K562 (cell line): Measurements from ENCODE around the gene CD2. TPM values are rescaled to one million over a fixed set of nuclear protein-coding genes. Genes with fewer than 3 reads are reported as not detected.

Experiments used
- BCOR ChIP-seq: fragments of 450-650 bp; IDR thresholded peaks from 2 replicates; pipeline ENCODE4 v1.6.1; 2016
- BRD9 ChIP-seq: fragments of 450-650 bp; IDR thresholded peaks from 2 replicates; pipeline ENCODE4 v1.6.1; 2018; ENCODE audit warnings: low read depth; ENCODE audit not compliant: partially characterized antibody
- FUS ChIP-seq: fragments of 200-400 bp; formaldehyde crosslinking; optimal IDR thresholded peaks from 2 replicates; pipeline ENCODE3; 2017; ENCODE audit warnings: low read depth, low read length
- GATA2 ChIP-seq: sonication (generic); formaldehyde crosslinking; IDR thresholded peaks from 2 replicates; pipeline ENCODE4 v1.4.0; 2020; ENCODE audit warnings: mild to moderate bottlenecking, missing genetic modification reagents
- MTA1 ChIP-seq: fragments of 450-650 bp; IDR thresholded peaks from 2 replicates; pipeline ENCODE4 v1.6.1; 2017; ENCODE audit warnings: borderline replicate concordance
- NFE2L1 ChIP-seq: fragments of 450-650 bp; IDR thresholded peaks from 2 replicates; pipeline ENCODE4 v1.6.1; 2016; ENCODE audit warnings: missing genetic modification characterization, low read depth, mild to moderate bottlenecking, missing compliant biosample characterization, moderate library complexity, borderline replicate concordance
- NR1H2 ChIP-seq: sonication (generic); formaldehyde crosslinking; IDR thresholded peaks from 2 replicates; pipeline ENCODE4 v1.4.0; 2020; ENCODE audit warnings: mild to moderate bottlenecking, missing genetic modification reagents
- PCBP1 ChIP-seq: fragments of 200-400 bp; formaldehyde crosslinking; IDR thresholded peaks from 2 replicates; pipeline ENCODE4 v1.6.1; 2018; ENCODE audit warnings: mild to moderate bottlenecking, low read depth, low read length; ENCODE audit not compliant: poor library complexity, severe bottlenecking
- SMC3 ChIP-seq: conservative IDR thresholded peaks from 2 replicates; pipeline ENCODE4 v1.6.1; 2011; ENCODE audit warnings: low read depth, low read length, improper control_type of control experiment; ENCODE audit not compliant: insufficient read depth
- SRSF9 ChIP-seq: fragments of 200-400 bp; formaldehyde crosslinking; IDR thresholded peaks from 2 replicates; pipeline ENCODE4 v1.6.1; 2017; ENCODE audit warnings: low read depth, low read length, borderline replicate concordance
- TCF3 ChIP-seq: sonication (generic); formaldehyde crosslinking; IDR thresholded peaks from 2 replicates; pipeline ENCODE4 v1.4.0; 2020; ENCODE audit warnings: mild to moderate bottlenecking, missing genetic modification reagents
- YY1 ChIP-seq, 3 experiments: IDR thresholded peaks; 2 replicates each; pipeline ENCODE4 v1.6.1; 2011; ENCODE audit warnings: low read length in 2 of 3, mild to moderate bottlenecking in 2 of 3, moderate library complexity in 2 of 3, borderline replicate concordance in 1 of 3, control low read depth in 1 of 3, low read depth in 1 of 3; ENCODE audit not compliant: insufficient read depth in 3 of 3, insufficient replicate concordance in 2 of 3, control insufficient read depth in 1 of 3, insufficient read length in 1 of 3; ENCODE audit errors: extremely low read depth in 1 of 3
- ZNF347 ChIP-seq: fragments of 450-650 bp; formaldehyde crosslinking; IDR thresholded peaks from 2 replicates; pipeline ENCODE4 v1.4.0; 2020; ENCODE audit warnings: low read depth, mild to moderate bottlenecking, moderate library complexity
- ZNF584 ChIP-seq: fragments of 200-800 bp; sonication (Bioruptor generic); IDR thresholded peaks from 2 replicates; pipeline ENCODE4 v1.6.1; 2016; ENCODE audit warnings: low read depth, mild to moderate bottlenecking, missing genetic modification characterization, missing compliant biosample characterization
- ZNF79 ChIP-seq: fragments of 250-450 bp; sonication (Bioruptor Pico); IDR thresholded peaks from 2 replicates; pipeline ENCODE4 v1.4.0; 2020; ENCODE audit warnings: low read depth, mild to moderate bottlenecking, moderate library complexity
- polyA plus RNA-seq, 8 experiments: library from polyadenylated mRNA; depleted of rRNA in 4 of 8; stranded (reverse) in 5 of 8; unstranded in 3 of 8; fragments of >200 nt; fragmentation: Nextera tagmentation in 2 of 8; fragmentation: Illumina TruSeq in 1 of 8; extraction: Ambion mirVana in 2 of 8; extraction: Trizol in 1 of 8; gene quantifications; 2 replicates each; pipeline versions ENCODE4 v1.2.1 to v1.2.3, GENCODE V29; 2011 to 2014; ENCODE audit warnings: inconsistent platforms in 1 of 8, missing spikeins in 1 of 8
- total RNA-seq, 7 experiments: library from RNA; depleted of rRNA in 6 of 7; stranded (reverse); fragments of >200 nt in 6 of 7; fragmentation: Illumina TruSeq in 2 of 7; extraction: Trizol in 2 of 7; gene quantifications; 2 replicates each; pipeline versions ENCODE4 v1.2.1 to v1.2.3, GENCODE V29; 2011 to 2021; ENCODE audit warnings: low replicate concordance in 1 of 7
- TF ChIP-seq, protein P1 (sequence below): fragments of 250-450 bp; sonication (Bioruptor Pico); IDR thresholded peaks from 2 replicates; pipeline ENCODE4 v1.5.0; 2022; ENCODE audit warnings: mild to moderate bottlenecking
- TF ChIP-seq, protein P2 (sequence below), 2 experiments: fragments of 450-650 bp; formaldehyde crosslinking in 1 of 2; IDR thresholded peaks; 2 replicates each; pipeline versions ENCODE4 v1.4.0 to v1.6.1; 2014 to 2020; ENCODE audit warnings: mild to moderate bottlenecking in 2 of 2, borderline replicate concordance in 1 of 2, low read depth in 1 of 2

CD2 gene
- total and polyA plus RNA-seq, 9 of the 15 experiments (the other 6 are each of a cell fraction or from before 2014, with no cell fraction given) = 0.07 to 0.16 TPM; not detected in 7

DNA sequence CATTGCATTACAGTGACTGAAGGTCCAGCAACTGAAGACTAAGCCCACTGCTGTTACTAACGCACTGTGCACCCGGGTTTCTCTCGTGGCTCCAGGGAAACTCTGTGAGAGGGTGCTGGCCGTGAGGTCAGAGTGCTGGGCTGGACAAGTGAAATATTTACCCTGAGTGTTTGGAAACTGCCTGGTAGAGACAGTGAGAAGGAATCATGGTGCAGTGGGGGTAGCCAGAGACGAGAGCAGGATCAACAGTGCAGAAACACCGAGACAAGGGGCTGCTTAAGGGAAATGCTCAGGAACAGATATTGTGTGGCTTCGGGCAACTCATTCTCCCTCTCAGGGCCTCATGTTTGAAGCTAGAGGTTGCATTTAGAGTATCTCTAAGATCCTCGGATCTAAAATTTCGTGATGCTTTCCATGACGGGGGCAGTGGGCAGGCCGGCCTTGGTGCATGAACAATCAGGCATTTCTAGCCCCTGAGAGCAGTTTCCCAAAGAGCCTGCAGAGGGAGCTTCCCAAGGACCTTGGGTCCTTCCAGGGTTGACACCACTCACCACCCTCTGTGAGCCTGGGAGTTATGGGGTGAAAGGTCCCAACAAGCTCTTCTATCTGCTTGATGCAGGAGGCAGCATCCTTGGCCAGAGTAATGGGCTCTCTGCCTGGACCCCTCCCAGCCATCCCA is 9.7 kb downstream of the CD2 start (continued):
- TF ChIP-seq NFE2L1 (tag) (no peak), PCBP1 (no peak), SMC3 (peak; percentile 54; the same call in 1 of the 2 replicates), BRD9 (no peak), ZNF347 (CRISPR knock-in tag) (no peak), YY1 (IDR thresholded peaks at IDR 0.05; ENCODE audit: borderline replicate concordance in 1 of 3, control insufficient read depth in 1 of 3, extremely low read depth in 1 of 3, insufficient read depth in 3 of 3, insufficient read length in 1 of 3, insufficient replicate concordance in 2 of 3, low read depth in 1 of 3, low read length in 2 of 3) (no peak), TCF3 (peak; percentile 12; the same call in 1 of the 2 replicates), NR1H2 (CRISPR knock-in tag) (no peak), ZNF584 (CRISPR knock-in tag) (no peak), MTA1 (no peak), FUS (no peak), SRSF9 (no peak), GATA2 (CRISPR knock-in tag) (peak; percentile 30; the same call in 1 of the 2 replicates), BCOR (no peak; the same call in 1 of the 2 replicates), ZNF79 (no peak)
- TF ChIP-seq, protein P1, sequence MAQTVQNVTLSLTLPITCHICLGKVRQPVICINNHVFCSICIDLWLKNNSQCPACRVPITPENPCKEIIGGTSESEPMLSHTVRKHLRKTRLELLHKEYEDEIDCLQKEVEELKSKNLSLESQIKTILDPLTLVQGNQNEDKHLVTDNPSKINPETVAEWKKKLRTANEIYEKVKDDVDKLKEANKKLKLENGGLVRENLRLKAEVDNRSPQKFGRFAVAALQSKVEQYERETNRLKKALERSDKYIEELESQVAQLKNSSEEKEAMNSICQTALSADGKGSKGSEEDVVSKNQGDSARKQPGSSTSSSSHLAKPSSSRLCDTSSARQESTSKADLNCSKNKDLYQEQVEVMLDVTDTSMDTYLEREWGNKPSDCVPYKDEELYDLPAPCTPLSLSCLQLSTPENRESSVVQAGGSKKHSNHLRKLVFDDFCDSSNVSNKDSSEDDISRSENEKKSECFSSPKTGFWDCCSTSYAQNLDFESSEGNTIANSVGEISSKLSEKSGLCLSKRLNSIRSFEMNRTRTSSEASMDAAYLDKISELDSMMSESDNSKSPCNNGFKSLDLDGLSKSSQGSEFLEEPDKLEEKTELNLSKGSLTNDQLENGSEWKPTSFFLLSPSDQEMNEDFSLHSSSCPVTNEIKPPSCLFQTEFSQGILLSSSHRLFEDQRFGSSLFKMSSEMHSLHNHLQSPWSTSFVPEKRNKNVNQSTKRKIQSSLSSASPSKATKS (CRISPR knock-in tag) = no peak
- TF ChIP-seq, protein P2, sequence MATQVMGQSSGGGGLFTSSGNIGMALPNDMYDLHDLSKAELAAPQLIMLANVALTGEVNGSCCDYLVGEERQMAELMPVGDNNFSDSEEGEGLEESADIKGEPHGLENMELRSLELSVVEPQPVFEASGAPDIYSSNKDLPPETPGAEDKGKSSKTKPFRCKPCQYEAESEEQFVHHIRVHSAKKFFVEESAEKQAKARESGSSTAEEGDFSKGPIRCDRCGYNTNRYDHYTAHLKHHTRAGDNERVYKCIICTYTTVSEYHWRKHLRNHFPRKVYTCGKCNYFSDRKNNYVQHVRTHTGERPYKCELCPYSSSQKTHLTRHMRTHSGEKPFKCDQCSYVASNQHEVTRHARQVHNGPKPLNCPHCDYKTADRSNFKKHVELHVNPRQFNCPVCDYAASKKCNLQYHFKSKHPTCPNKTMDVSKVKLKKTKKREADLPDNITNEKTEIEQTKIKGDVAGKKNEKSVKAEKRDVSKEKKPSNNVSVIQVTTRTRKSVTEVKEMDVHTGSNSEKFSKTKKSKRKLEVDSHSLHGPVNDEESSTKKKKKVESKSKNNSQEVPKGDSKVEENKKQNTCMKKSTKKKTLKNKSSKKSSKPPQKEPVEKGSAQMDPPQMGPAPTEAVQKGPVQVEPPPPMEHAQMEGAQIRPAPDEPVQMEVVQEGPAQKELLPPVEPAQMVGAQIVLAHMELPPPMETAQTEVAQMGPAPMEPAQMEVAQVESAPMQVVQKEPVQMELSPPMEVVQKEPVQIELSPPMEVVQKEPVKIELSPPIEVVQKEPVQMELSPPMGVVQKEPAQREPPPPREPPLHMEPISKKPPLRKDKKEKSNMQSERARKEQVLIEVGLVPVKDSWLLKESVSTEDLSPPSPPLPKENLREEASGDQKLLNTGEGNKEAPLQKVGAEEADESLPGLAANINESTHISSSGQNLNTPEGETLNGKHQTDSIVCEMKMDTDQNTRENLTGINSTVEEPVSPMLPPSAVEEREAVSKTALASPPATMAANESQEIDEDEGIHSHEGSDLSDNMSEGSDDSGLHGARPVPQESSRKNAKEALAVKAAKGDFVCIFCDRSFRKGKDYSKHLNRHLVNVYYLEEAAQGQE (IDR thresholded peaks at IDR 0.05; ENCODE audit: borderline replicate concordance) = peak; percentile 37; the same call in 1 of the 2 replicates
- TF ChIP-seq, protein P2 (CRISPR knock-in tag; IDR thresholded peaks at IDR 0.05; ENCODE audit: low read depth) = no peak
